ENCODE results near the gene BUB1B. TPM values are rescaled to one million over a fixed set of nuclear protein-coding genes. Genes with fewer than 3 reads are reported as not detected.
A peak's percentile ranks its signal among the peaks of the same experiment; 100 is the strongest.

Gene BUB1B
- total and polyA plus RNA-seq, 9 donors: 10.8 to 20.7 (median 13.5) TPM

DNA sequence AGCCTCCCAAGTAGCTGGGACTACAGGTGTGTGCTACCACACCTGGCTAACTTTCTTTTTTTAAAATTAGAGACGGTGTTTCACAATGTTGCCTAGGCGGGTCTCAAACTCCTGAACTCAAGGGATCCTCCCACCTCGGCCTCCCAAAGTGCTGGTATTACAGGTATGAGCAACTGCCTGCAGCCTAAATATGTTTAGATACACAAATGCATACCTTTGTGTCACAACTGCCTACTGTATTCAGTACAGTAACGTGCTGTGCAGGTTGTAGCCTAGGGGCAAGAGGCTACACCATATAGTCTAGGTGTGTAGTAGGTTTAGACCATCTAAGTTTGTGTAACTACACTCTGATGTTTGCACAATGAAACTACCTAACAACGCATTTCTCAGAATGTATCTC, 68.4 kb downstream of the BUB1B start:
- H3K9me3 ChIP-seq (replicated peaks; ENCODE audit: control insufficient read depth, low read depth, low read length): no peaks in the 10 kb centered on the region
- H3K27ac ChIP-seq (ENCODE audit: low read length): no peak overlapping the region
- DNase-seq: no peak
- H3K4me3 ChIP-seq (ENCODE audit: low read length): no peak overlapping the region
- 100% methylated on average over 2 of the region's 5 CpGs for WGBS (ENCODE audit: insufficient coverage)
- no peaks in the 10 kb centered on the region for H3K4me1 ChIP-seq (ENCODE audit: control insufficient read depth, insufficient read depth, low read length)
- no peaks in the 10 kb centered on the region for H3K27me3 ChIP-seq (ENCODE audit: control insufficient read depth, insufficient read depth, low read length)
- H3K36me3 ChIP-seq (ENCODE audit: control insufficient read depth, insufficient read depth, low read length): peaks cover 13% of the 10 kb centered on the region

- H3K36me3 ChIP-seq (ENCODE audit: control insufficient read depth, insufficient read depth, low read length): peaks cover 8% of the 10 kb centered on the region
- no peak overlapping the region for H3K4me3 ChIP-seq (ENCODE audit: low read length)
- WGBS (ENCODE audit: insufficient coverage): no CpG with 5 or more reads among the region's 1 CpG
- no peaks in the 10 kb centered on the region for H3K27me3 ChIP-seq (ENCODE audit: control insufficient read depth, insufficient read depth, low read length)
- H3K27ac ChIP-seq (ENCODE audit: low read length): no peak overlapping the region
- DNase-seq: no peak
- no peaks in the 10 kb centered on the region for H3K9me3 ChIP-seq (replicated peaks; ENCODE audit: control insufficient read depth, low read depth, low read length)
- H3K4me1 ChIP-seq (ENCODE audit: control insufficient read depth, insufficient read depth, low read length): no peaks in the 10 kb centered on the region
Observed at GRCh38 chr15:40229956-40230355, 69.1 kb downstream of the BUB1B start.

GRCh38 chr15:40232625-40233070, 71.8 kb downstream of the BUB1B start:
- DNase-seq: peak; percentile 31
- Histone ChIP-seq H3K27ac (ENCODE audit: low read length) (no peak overlapping the region), H3K36me3 (ENCODE audit: control insufficient read depth, insufficient read depth, low read length) (peaks cover 6% of the 10 kb centered on the region), H3K9me3 (replicated peaks; ENCODE audit: control insufficient read depth, low read depth, low read length) (no peaks in the 10 kb centered on the region), H3K4me3 (ENCODE audit: low read length) (no peak overlapping the region), H3K27me3 (ENCODE audit: control insufficient read depth, insufficient read depth, low read length) (no peaks in the 10 kb centered on the region), H3K4me1 (ENCODE audit: control insufficient read depth, insufficient read depth, low read length) (no peaks in the 10 kb centered on the region)
- WGBS (ENCODE audit: insufficient coverage): 15% methylated on average over 6 of the region's 7 CpGs

DNA sequence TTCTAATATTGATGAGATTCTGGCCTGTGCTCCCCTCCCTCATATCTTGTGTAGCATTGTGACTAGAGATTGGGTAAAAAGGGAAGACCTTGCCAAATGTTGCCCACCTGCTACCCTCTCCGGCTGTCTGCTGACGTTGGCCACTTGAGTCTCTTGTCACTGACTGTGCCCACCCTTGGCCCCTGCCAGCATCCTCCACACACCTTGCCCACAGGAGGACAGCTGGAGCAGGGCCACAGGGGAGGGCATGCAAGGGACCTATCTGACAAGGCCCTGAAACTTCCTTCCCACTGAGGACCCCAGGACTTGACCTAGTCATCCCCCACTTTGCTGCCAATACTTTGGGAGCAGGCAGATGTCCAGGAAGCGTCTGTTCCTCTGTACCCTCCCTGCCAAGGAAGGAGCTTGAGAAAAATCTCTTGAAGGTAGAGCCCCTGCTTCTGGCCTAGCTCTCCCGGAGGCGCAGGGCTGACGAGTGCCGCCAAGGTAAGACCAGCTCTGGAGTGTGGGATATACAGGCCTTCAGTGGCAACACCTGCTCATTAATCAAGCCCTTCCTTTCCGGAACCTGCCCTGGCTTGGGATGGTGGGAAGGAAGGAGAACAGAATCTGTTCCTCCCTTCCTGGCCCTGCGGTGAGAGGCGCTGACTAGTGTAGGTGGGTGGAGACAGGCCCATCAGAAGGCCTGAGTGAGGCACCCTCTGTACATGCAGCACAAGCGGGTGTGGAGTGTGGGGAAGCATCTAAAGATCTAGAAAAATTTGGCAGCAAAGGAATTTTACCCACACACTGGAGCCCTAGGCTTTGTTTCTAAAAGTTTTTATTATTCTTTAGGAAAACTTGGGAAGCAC, 73.1 kb downstream of the BUB1B start:
- Histone ChIP-seq H3K27me3 (ENCODE audit: control insufficient read depth, insufficient read depth, low read length) (peaks cover 10% of the 10 kb centered on the region), H3K4me1 (ENCODE audit: control insufficient read depth, insufficient read depth, low read length) (peaks cover 7% of the 10 kb centered on the region), H3K9me3 (replicated peaks; ENCODE audit: control insufficient read depth, low read depth, low read length) (no peaks in the 10 kb centered on the region), H3K27ac (ENCODE audit: low read length) (no peak overlapping the region), H3K36me3 (ENCODE audit: control insufficient read depth, insufficient read depth, low read length) (peaks cover 4% of the 10 kb centered on the region), H3K4me3 (ENCODE audit: low read length) (no peak overlapping the region)
- no peak for DNase-seq
- 76% methylated on average over 3 of the region's 11 CpGs for WGBS (ENCODE audit: insufficient coverage)

DNA sequence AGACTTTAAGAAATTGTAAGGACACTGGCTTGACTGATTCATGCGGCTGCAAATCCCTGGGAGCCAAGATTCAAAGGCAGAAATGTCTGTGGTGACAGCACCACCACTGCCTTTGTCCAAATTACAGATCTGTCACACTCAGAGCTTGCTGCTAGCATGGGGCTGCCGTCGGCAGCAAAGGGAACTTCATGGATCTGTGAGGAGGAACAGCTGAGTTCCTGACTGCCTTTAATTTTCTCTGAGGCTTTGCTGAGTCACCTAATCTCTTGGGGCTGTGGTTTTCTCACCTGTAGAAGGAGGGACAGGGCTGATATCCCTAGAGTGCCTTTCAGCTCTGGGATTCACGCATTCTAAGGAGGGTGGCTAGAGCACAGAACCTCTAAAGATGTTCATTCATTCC, 73.9 kb downstream of the BUB1B start:
- H3K27ac ChIP-seq (ENCODE audit: low read length): no peak overlapping the region
- no peaks in the 10 kb centered on the region for H3K9me3 ChIP-seq (replicated peaks; ENCODE audit: control insufficient read depth, low read depth, low read length)
- H3K4me1 ChIP-seq (ENCODE audit: control insufficient read depth, insufficient read depth, low read length): peaks cover 12% of the 10 kb centered on the region
- no peak overlapping the region for H3K4me3 ChIP-seq (ENCODE audit: low read length)
- no peaks in the 10 kb centered on the region for H3K36me3 ChIP-seq (ENCODE audit: control insufficient read depth, insufficient read depth, low read length)
- H3K27me3 ChIP-seq (ENCODE audit: control insufficient read depth, insufficient read depth, low read length): peaks cover 17% of the 10 kb centered on the region
- no peak for DNase-seq
- WGBS (ENCODE audit: insufficient coverage): 54% methylated on average over 4 of the region's 4 CpGs

DNA sequence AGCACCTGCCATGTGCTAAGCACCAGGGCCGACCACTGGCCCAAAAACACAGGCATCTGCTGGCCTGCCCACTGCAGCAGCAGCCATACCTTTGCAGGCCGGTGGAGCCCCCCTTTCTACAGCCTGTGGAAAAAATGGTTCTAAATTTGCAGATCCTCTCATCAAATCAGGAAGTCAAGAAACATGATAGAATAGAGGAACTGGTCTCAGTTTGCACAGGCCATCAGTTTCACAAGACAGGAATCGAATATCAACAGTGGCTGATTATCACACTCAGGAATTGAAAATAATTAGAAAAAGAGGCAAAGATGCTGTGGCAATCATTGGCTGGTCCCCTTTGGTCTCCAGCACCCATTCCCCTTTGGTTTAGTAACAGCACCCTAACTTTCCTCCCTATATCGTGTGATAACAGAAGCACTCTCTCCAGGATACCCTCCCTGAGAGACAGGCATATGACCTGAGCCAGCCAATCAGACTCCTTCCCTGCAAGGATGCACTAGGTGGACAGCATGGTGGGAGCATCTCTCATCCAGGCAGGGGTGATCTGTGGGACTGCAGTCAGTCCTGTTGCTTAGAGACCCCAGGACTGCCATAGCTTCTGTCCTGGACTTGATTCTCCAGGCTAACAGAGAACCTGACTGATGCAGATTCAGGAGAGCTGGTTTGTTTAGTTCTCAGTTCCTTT, 74.5 kb downstream of the BUB1B start:
- peak; percentile 28 for DNase-seq
- Histone ChIP-seq H3K27me3 (ENCODE audit: control insufficient read depth, insufficient read depth, low read length) (peaks cover 22% of the 10 kb centered on the region), H3K27ac (ENCODE audit: low read length) (no peak overlapping the region), H3K36me3 (ENCODE audit: control insufficient read depth, insufficient read depth, low read length) (no peaks in the 10 kb centered on the region), H3K4me3 (ENCODE audit: low read length) (no peak overlapping the region), H3K4me1 (ENCODE audit: control insufficient read depth, insufficient read depth, low read length) (peaks cover 12% of the 10 kb centered on the region), H3K9me3 (replicated peaks; ENCODE audit: control insufficient read depth, low read depth, low read length) (no peaks in the 10 kb centered on the region)
- WGBS (ENCODE audit: insufficient coverage): 81% methylated on average over 3 of the region's 4 CpGs

DNA sequence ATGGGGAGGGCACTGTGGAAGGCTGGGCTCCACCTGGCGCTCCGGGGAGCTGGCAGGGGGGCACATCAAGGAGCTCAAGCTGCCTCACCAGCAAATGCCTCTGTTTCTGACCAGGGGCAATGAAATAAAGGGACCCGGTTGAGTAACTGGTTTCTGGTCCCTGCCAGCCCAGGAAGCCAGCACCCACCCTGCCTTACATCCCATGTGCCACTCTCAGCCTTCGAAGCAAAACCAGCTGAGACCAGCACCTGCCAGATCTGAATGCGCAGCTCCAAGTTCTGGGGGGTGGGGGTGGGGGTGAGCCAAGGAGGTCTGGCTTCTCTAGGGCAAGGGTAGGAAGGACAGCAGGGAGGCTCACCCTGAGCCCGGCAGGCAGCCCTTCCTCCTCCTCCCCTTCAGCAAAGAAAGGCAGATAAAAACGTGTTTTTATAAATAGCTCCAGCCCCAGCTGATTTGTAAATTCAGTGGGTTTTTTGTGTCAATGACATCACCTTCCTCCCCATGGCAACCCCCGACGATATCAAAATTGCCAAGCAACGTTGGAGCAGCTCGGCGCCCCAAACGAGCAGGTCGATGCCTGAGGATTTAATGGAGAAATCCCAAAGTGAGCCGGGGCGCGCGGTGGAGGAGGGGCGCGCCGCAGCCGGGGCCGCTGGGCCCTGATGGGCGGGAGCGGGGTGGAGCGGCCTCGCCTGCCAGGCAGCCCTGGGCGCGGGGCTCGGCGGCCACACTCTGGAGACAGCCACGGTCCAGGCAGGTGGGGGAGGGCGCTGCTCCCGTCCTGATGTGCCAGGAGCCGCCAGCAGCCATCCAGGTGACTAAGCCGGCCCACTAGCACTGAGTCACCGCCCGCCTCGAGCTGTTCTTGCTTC, 77.9 kb downstream of the BUB1B start, which contains the start of gene PAK6:
Gene PAK6 (plus strand): TSS at position 532 of the 872 bp plus-strand sequence. CDS start 25,723 bp downstream, outside the sequence.
- 2% methylated on average over 34 of the region's 39 CpGs for WGBS (ENCODE audit: insufficient coverage)
- DNase-seq: peak; percentile 52
- peaks cover 24% of the 10 kb centered on the region for H3K27me3 ChIP-seq (ENCODE audit: control insufficient read depth, insufficient read depth, low read length)

GRCh38 chr15:40239404-40239692, 78.5 kb downstream of the BUB1B start:
- no peaks in the 10 kb centered on the region for H3K9me3 ChIP-seq (replicated peaks; ENCODE audit: control insufficient read depth, low read depth, low read length)
- H3K4me1 ChIP-seq (ENCODE audit: control insufficient read depth, insufficient read depth, low read length): peaks cover 12% of the 10 kb centered on the region
- peaks cover 24% of the 10 kb centered on the region for H3K27me3 ChIP-seq (ENCODE audit: control insufficient read depth, insufficient read depth, low read length)
- 25% methylated on average over 4 of the region's 5 CpGs for WGBS (ENCODE audit: insufficient coverage)
- no peaks in the 10 kb centered on the region for H3K36me3 ChIP-seq (ENCODE audit: control insufficient read depth, insufficient read depth, low read length)
- H3K4me3 ChIP-seq (ENCODE audit: low read length): peak overlapping the region; percentile 24
- no peak for DNase-seq
- H3K27ac ChIP-seq (ENCODE audit: low read length): no peak overlapping the region

More for the DNA sequence above, 77.9 kb downstream of the BUB1B start, which contains the start of gene PAK6:
- Histone ChIP-seq H3K4me3 (ENCODE audit: low read length) (peak within 1 kb of the TSS; percentile 24), H3K36me3 (ENCODE audit: control insufficient read depth, insufficient read depth, low read length) (no peaks in the 10 kb centered on the region), H3K27ac (ENCODE audit: low read length) (no peak within 1 kb of the TSS), H3K4me1 (ENCODE audit: control insufficient read depth, insufficient read depth, low read length) (peaks cover 12% of the 10 kb centered on the region), H3K9me3 (replicated peaks; ENCODE audit: control insufficient read depth, low read depth, low read length) (no peaks in the 10 kb centered on the region)

DNA sequence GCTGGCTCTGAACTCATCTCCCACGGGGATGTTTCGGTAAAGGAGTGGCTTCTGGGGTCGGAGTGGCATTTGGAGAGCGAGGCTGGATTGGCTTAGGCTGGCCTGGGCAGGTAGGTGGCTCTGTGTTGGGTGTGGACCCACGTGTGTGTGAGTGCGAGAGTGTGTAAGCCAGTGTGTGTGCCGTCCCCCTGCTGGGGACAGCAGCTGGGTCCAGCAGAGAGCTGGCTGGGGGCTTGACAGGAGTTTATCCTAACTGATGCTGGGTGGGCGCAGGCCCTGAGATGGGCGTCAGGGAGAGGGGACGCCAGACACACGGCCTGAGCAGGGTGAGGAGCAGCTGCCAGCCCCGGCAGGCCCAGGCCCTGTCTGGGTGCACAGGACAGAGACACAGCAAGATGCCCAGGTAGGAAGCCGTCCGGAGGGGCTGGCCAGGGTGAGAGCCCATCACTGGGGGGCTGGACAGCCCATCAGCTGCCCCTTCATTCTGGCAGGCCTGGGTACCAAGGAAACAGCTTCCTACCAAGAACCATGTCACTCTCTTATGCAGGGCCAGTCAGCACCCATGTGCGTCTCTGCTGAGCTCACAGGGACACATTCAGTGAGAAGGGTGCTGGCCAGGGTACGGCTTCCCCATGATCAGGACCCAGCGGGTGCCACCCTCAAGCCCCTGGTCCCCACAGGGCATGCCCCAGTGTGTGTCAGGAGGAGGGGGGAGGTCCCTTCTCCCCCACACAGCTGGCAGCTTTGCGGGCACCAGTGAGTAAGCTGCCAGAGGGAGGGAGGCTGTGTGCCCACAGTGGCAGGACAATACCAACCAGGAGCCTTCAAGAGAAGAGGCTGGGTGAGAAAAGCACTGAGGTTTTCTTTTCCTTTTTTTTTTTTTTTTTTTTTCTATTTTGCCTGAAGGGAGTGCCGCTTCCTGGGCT, 79.1 kb downstream of the BUB1B start:
- no peak overlapping the region for H3K4me3 ChIP-seq (ENCODE audit: low read length)
- peaks cover 12% of the 10 kb centered on the region for H3K4me1 ChIP-seq (ENCODE audit: control insufficient read depth, insufficient read depth, low read length)
- no peak overlapping the region for H3K27ac ChIP-seq (ENCODE audit: low read length)
- H3K27me3 ChIP-seq (ENCODE audit: control insufficient read depth, insufficient read depth, low read length): peaks cover 24% of the 10 kb centered on the region
- H3K36me3 ChIP-seq (ENCODE audit: control insufficient read depth, insufficient read depth, low read length): no peaks in the 10 kb centered on the region
- 64% methylated on average over 14 of the region's 19 CpGs for WGBS (ENCODE audit: insufficient coverage)
- H3K9me3 ChIP-seq (replicated peaks; ENCODE audit: control insufficient read depth, low read depth, low read length): no peaks in the 10 kb centered on the region
- no peak for DNase-seq
